Endothelial cell of hepatic sinusoid (primary cell): Measurements from ENCODE around the gene WDR41.
"Not testable (repeated sequence)": the region's sequence is repeated elsewhere in the genome, so short reads cannot be mapped to it uniquely, and the experiment has no call there.

Experiments
- in situ Hi-C: cut with HindIII; loops from 2 replicates; pipeline ENCODE4 v1.10.0; 2017; ENCODE audit warnings: low sequenced_read_pairs

Gene WDR41

DNA sequence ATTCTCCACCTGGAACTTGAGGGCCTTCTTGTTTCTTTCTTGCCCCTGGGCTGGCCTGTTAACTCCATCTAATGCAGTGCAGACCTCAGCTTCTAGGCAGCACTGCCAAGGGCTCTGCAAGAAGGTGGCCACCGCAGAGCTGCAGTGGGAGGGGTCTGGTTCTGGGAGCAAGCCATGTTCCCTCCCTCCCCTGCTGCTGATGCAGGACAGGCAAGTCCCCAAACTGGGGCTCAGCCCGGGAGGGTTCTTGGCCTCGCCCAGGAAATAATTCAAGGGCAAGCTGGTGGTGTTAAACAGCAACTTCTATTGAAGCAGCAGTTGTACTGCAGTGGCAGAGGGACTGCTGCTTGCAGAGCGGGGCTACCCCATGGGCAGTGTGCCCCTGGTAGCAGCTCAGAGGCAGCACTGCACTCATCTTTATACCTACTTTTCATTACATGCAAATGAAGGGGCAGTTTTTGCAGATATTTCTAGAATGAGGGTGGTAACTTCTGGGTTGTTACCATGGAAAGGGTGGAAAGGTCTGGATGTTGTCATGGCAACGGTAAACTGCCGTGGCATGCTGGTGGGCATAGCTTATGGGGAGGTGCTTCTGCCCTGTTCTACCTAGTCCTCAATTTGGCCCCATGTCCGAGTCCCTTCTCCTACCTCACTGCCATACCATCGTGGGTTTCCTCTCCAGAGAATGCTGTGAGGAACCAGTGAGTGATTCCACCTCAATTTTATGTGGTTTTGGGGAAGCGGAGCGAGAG lies 82.1 kb downstream of the WDR41 start:
- in situ Hi-C loops = no loop called here

DNA sequence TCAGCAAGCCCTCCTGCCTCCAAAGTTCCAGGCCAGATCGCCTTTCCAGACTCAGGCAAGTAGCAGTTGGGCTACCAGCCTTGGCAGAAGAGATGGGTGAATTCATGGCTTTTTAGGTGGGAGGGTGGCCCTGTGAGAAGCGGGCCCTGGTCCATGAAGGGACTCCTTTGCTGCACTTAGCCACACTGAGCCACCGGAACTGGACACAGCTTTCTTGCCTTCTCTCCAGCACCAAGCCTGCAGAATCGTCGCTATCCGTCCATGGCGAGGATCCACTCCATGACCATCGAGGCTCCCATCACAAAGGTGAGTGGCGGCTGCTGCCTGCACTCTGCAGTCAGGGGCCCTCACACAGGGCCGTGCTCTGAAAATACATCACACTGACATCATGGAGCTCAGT lies 85.0 kb downstream of the WDR41 start:
- in situ Hi-C loops = no loop called here

- in situ Hi-C loops = no loop called here
Measured at GRCh38 chr5:77402796-77403195, 89.3 kb downstream of the WDR41 start.

- in situ Hi-C loops = no loop called here
Measured at GRCh38 chr5:77400645-77401044, 91.5 kb downstream of the WDR41 start.

- in situ Hi-C loops = no loop called here
Measured at GRCh38 chr5:77398896-77399295, 93.2 kb downstream of the WDR41 start.

GRCh38 chr5:77398458-77398857 lies 93.7 kb downstream of the WDR41 start:
- in situ Hi-C loops = no loop called here

GRCh38 chr5:77397686-77398292 lies 94.3 kb downstream of the WDR41 start:
- in situ Hi-C loops = no loop called here

DNA sequence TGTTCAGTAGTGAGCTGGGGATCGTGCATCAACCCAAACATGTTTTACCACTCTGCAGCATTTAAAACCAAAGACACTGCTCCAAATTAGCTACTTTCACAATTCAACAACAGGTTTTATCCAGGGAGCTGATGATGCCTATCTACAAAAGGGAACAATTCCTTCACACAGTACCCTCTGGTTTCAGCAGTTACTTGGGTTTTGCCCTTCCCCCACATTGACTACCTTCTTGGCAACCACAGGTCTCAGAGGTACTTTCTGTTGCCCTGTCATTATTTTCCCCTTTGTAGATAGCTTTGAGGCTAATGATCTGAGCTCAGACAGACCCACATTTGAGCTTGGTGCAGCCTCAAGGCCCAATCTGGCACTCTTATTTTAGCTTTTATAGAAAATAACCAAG lies 96.1 kb downstream of the WDR41 start:
- in situ Hi-C loops = no loop called here

GRCh38 chr5:77394064-77394715 lies 97.9 kb downstream of the WDR41 start:
- in situ Hi-C loops = no loop called here

DNA sequence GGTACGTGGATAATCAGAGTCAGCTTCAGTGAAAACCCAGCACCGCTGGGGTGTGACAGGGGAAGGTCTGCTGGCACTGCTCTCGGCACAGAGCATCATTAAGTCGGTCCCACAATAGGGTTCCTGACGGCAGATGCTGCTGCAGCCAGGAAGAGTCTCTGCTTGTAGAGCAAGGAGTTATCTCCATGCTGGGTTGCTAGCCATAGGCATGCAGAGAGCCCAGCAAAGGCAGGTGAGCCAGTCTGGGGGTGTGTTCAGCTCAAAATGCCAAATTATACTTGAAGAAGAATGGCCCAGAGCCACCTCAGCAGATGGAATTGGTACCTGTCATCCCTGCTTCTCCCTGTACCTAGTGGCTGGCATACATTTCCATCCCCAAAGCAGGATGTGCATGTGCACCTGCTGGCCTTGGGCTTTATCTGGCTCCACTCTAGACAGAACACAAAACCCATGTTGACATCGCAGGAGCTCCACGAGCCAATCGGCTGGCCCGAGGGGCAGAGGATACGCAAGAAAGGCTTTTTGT lies 100.8 kb downstream of the WDR41 start:
- in situ Hi-C loops = no loop called here

DNA sequence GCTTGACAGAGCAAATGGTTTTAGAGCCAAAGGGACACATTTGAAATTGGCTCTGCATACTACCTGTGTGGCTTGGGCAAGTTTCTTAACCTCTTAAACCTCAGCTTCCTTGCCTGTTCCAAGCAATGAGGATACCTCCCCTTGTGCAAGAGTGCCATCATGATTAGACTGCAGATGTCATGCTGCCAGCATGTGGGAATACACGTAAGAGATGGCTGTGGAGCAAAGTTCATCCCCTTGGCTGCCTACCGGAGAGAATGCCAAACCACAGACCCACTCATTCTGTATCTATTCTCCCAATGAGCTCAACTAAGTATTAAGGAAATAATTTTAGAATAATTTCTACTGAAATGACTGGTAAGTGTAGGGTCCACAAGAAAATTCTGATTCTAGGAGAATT lies 101.3 kb downstream of the WDR41 start:
- in situ Hi-C loops = no loop called here

DNA sequence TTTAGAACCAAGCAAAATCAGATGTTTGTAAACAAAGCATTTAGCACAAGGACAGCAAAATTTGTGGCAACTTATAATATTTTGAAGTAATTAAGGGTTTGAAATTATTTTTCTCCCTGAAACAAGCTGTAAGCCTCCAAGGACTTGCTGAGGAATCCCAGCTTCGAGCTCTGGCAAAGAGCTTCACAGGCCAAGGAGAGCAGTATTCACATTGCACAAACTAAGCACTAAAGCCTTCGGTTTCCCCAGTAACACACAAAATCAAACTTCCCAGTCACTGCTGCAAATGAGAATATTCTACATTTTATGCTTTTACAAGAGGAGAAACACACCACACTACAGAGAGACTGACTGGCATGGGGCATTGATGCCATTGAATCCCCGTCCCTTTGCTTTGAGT lies 101.9 kb downstream of the WDR41 start:
- in situ Hi-C loops = no loop called here

DNA sequence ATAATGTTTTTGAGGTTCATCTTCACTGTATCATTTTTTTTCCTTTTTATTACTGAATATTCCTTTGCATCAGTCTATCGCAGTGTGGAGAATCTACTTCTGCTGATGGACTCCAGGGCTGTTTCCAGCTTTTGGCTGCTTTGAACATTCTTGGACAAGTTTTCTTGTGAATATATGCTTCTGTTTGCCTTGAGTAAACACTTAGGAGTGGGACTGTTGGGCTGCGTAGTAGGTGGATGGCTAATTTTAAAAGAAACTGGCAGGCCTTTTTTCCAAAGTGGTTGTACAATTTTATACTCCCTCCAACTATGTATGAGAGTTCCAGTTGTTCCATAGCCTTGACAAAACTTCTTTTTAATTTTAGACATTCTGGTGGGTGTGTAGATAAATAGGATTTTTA lies 102.4 kb downstream of the WDR41 start:
- in situ Hi-C loops = no loop called here

DNA sequence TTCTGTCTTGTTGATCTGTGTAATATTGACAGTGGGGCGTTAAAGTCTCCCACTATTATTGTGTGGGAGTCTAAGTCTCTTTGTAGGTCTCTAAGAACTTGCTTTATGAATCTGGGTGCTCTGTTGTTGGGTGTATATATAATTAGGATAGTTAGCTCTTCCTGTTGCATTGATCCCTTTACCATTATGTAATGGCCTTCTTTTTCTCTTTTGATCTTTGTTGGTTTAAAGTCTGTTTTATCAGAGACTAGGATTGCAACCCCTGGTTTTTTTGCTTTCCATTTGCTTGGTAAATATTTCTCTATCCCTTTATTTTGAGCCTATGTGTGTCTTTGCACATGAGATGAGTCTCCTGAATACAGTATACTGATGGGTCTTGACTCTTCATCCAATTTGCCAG lies 105.8 kb downstream of the WDR41 start:
- in situ Hi-C loops = not testable (repeated sequence)

- in situ Hi-C loops = not testable (repeated sequence)
Measured at GRCh38 chr5:77383336-77383735, 108.8 kb downstream of the WDR41 start.
